GM18907 (cell line): ENCODE measurements around the gene FXR1.
"Not testable (repeated sequence)": the region's sequence is repeated elsewhere in the genome, so short reads cannot be mapped to it uniquely, and the experiment has no call there.

Experiments
- ATAC-seq: cut with Tn5 transposase; IDR thresholded peaks from one replicate; pipeline ENCODE4 v1.9.1; 2021; ENCODE audit warnings: mild to moderate bottlenecking, moderate library complexity; ENCODE audit not compliant: unreplicated experiment

Gene FXR1

GRCh38 chr3:180912304-180913296 lies at the start of gene FXR1:
Gene FXR1 (plus strand): TSS chr3:180912670. CDS start chr3:180912686, 16 bp downstream.
- ATAC-seq = peak; percentile 100

GRCh38 chr3:180870008-180870699 lies 42.3 kb upstream of the FXR1 start:
- ATAC-seq = no peak

DNA sequence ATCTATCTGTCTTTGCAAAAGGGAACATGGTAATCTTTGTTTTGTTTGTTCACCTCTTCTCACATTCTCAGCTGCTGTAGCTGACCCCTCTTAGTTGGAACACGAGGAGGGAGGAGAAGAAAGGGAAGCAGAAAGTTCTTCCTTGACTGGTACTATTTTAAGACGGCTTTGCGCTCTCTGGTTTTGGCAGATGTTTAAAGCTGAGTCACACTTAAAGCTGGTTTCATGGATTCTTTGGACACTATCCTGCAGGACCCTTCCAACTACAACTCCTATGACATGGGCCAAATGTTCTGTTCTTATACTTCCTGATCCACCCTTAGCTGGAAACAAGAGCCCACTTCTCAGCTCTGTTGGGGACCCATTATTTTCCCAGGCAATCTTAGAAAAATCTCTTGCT lies 40.6 kb upstream of the FXR1 start:
- no peak for ATAC-seq

GRCh38 chr3:180872430-180872829 lies 40.0 kb upstream of the FXR1 start:
- ATAC-seq = not testable (repeated sequence)

GRCh38 chr3:180875124-180875698 lies 37.3 kb upstream of the FXR1 start:
- no peak for ATAC-seq

GRCh38 chr3:180881065-180881801 lies 31.2 kb upstream of the FXR1 start:
- ATAC-seq = no peak

GRCh38 chr3:180882115-180882514 lies 30.4 kb upstream of the FXR1 start:
- no peak for ATAC-seq

DNA sequence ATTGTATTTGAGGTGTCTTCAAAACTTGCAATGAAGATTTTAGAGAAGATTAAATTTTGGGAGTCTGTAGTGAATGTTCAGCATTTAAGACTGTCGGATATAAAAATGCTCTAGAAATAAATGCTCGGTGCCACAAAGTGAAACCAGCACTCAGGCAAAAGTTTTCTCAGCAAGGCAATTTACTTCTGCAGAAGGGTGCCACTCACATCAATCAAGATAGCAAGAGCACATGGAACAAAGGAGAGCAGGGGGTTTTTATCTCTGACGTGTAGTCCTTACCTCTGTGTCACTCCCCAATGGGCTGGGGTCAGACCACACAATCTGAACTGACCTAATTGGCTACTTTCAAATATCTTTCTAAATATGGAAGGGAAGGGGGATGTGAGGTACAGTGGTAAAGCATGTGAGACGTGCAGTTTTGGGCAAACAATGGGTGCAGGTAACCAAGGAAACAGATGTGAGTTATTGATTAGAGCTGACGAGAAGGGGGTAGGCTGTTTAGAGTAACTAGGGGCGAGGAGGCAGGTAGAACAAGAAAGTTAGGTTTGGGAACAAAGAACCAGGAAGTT lies 23.4 kb upstream of the FXR1 start:
- ATAC-seq = no peak

- ATAC-seq = no peak
Observed at GRCh38 chr3:180898572-180898971, 13.9 kb upstream of the FXR1 start.

DNA sequence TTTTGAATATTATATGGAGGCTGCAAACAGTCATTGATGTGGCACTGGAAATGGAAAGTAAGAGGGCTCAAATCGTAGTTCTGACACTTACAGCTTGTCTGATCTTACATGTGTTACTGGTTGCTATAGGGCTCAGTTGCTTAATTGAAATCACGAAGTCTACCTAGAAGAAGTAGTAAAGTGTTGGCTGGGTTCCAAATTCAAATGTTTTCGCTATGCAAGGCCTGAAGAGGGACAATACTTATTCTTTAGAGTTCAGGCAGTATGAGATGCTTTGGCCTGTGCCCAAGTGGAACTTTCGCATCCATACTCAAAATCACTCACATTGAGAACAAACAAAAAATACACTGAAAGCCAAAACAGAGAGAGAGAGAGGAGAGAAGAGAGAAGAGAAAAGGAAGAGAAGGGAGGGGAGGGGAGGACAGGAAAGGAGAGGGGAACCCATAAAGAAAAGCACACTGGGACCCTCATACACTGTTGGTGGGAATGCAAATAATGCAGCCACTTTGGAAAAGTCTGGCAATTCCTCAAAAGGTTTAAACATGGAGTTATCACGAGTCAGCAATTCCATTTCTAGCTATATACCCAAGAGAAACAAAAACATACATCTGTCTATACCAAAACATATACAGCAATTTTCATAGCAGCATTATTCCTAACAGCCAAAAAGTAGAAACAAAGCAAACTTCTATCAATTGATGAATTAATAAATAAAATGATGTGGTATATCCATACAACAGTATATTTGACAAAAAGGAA lies 2.9 kb upstream of the FXR1 start:
- ATAC-seq = no peak

GRCh38 chr3:180910823-180911222 lies 1.6 kb upstream of the FXR1 start:
- no peak for ATAC-seq

DNA sequence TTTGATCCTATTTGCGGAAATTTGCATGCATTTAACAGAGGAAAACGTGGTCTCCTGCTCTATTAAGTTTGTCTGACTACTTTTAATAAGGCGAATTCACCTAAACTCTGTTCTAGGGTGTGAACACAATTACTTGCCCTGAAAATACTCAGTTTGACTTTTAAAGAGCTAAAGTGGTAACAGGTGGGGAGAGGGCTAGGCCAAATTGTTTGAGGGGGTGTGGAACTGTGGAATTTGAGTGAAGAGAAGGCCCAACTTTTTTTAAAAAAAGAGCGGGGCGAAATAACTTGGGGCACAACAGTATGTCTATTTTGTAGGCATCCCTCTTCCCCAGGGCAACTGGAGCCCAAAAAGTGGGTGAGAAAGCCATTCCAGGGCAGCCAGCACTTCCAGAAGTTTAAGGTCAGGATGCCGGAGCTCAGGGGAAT lies 580 bp upstream of the FXR1 start:
- ATAC-seq = peak; percentile 23

DNA sequence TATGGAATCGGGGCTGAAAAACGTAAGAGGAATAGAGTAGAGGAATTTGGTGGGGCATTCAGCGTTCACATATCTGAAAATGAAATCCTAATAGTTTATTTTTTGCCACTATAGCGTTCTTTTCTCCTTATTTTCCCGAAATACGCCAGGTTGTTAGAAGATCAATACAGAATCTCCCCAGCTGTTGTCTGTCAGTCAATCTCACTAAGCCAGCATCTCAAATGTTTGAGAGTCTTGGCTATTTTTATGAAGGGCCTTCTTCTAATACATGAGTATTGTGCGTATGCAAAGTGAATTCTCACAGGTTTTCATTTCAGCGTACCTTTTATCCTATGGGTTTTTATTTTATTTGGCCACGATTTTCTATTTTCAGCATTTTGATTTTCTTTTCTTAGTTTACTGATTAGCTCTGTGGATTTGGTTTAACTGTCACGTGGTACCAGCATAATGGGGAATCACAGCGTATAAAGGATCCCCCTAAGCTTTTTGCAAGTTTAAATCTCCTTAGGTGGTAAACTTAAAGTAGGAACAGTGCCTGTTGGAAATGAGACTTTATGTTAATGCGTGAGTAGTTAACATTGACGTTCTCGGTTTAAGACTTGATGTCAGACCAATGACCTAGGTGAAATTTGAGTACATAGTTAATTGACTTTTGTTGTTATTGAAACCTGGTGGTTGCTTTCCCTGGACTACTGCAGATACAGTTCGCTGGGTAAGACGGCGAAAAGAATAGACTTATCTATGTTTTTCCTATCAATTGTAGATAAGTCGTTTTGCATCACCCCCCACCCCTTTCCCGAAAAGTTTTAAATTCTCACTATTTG lies 1.3 kb downstream of the FXR1 start:
- no peak for ATAC-seq

DNA sequence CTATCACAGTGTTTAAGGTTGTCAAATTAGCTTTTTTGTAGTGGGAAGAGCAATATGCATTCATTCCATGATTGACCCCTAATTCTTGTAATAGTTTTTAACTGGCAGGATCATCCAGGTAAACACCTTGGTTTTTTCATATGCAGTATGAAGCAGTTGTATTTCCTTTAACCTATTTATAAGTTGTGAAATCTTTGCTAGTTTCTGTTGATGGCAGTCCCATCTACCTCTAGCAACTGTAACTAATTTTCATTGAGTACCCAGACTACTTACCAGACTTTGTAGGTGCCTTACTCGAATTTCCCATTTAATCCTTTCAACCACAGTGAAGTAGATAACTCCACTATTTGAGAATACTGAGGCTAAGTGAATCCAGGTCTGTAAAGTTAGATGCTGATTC lies 6.1 kb downstream of the FXR1 start:
- no peak for ATAC-seq

DNA sequence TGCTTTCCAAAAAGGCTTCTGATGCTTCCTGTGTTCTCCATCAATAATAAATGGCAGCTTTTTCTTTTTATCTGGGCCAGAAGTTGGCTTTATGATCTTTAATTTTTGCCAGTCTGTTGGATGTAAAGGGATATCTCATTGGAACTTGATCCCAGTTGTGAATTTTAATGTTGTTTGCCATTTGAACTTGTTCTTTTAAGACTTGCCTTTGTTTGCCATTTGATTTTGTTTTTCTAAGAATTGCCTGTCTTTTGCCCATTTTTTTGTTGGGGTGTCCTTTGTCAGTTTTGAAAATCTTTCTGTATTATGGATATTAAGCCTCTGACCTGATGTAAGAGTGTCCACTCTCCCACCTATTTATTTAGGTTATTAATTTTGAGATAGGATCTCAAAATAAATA lies 9.8 kb downstream of the FXR1 start:
- ATAC-seq = no peak

DNA sequence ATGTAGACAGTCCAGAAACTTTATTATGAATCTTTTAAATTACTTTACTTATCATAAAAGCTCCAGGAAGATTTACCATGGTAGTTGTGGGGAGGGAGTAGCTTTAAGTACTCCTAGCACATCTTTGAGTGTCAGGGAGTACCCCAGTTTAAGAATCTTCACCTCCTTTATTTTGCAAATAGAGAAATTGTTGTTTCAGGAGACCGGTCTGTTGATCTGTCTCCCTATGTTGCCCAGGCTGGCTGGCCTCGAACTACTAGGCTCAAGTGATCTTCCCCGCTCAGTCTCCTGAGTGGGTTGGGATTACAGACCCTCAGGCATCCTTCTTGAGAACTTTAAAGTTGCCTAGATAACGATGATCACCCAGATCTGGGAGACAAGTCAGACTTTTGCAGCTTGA lies 11.1 kb downstream of the FXR1 start:
- ATAC-seq = no peak

DNA sequence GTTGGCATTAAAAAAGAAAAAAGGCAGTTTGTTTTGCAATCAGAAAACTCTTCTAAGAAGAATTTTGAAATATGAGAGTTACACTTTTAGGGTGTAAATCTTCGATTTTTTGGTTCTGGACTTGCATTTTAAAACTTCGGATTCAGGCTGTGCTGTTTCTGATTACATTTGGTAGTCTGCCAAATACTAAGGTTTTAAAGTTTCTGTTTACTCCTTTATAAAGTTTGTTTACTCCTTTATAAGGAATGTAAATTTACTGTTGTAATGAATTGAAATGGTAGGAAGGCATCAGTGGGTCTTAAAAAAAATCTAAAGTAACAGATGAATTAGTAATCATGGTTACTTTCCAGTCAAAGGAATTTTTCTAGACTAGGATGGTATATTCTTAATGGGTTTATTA lies 14.1 kb downstream of the FXR1 start:
- ATAC-seq = no peak

DNA sequence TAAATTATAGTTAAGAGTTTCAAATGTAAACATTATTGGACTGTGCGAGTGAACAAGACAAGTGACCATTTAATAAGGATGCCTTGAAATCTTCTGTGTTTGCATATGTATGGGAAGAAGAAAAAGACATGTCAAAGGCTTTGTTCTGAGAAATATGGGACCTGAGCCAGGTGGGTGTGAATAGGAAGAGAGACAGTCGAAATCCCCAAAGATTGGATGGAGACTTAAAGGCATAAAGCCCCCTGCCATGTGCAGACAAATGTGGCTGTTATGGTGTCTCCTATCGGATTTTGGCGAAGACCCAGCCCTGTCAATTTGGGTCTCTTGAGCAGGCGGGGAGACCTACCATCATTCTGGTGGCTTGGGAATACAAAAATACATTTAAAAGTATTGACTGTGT lies 16.9 kb downstream of the FXR1 start:
- ATAC-seq = no peak

GRCh38 chr3:180930526-180930925 lies 18.1 kb downstream of the FXR1 start:
- ATAC-seq = no peak
